ENCODE data around the gene DECR2.

The DECR2 gene

DNA sequence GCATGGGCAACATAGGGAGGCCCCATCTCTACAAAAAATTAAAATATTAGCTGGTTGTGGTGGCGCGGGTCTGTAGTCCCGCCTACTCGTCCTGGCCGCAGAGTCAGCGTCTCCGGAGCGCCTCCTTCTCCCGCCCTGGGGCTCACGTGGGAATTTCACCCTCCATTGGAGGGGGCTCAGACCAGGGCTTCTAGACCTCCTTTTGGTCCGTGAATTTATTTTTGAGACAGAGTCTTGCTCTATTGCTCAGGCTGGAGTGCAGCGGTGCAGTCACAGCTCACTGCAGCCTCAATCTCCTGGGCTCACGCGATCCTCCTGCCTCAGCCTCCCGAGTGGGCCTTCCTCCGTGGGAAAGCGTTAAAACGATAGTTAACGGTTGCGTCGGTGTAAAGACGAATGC lies 5.1 kb upstream of the DECR2 start:
- no peak for TF ChIP-seq ZFX (IDR thresholded peaks at IDR 0.05; ENCODE audit: borderline replicate concordance)
- TF ChIP-seq, protein P1, sequence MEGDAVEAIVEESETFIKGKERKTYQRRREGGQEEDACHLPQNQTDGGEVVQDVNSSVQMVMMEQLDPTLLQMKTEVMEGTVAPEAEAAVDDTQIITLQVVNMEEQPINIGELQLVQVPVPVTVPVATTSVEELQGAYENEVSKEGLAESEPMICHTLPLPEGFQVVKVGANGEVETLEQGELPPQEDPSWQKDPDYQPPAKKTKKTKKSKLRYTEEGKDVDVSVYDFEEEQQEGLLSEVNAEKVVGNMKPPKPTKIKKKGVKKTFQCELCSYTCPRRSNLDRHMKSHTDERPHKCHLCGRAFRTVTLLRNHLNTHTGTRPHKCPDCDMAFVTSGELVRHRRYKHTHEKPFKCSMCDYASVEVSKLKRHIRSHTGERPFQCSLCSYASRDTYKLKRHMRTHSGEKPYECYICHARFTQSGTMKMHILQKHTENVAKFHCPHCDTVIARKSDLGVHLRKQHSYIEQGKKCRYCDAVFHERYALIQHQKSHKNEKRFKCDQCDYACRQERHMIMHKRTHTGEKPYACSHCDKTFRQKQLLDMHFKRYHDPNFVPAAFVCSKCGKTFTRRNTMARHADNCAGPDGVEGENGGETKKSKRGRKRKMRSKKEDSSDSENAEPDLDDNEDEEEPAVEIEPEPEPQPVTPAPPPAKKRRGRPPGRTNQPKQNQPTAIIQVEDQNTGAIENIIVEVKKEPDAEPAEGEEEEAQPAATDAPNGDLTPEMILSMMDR (IDR thresholded peaks at IDR 0.05), result no peak
- H3K27ac ChIP-seq, result peak overlapping the region; percentile 59

DNA sequence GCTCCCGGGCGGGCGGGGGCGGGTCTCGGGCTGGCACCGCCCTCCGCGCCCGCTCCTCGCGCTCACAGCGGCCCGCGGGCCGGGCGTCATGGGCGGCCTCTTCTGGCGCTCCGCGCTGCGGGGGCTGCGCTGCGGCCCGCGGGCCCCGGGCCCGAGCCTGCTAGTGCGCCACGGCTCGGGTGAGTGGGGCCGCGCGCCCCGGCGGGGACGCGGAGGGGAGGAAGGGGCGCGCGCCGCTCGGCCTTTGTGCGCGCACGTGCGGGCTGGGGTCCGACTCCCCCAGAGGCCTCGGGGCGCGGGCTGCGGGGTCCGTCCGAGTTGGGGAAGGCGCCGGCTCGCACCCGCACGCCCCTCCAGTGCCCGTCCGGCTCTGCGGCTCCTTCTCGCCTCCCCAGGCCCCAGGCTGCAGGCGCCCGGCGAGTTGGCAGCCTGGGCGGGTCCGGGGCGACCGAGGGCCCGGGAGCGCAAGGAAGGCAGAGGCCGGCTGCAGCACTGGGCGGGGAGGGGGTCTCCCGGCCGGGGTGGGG lies 4.5 kb upstream of the DECR2 start, which contains the start of gene NME4:
Gene NME4 (plus strand): TSS at position 65 of the 527 bp plus-strand sequence. CDS start 24 bp downstream, at position 89.
- H3K27ac ChIP-seq, result peak within 1 kb of the TSS; percentile 59
- no peak for TF ChIP-seq ZFX (IDR thresholded peaks at IDR 0.05; ENCODE audit: borderline replicate concordance)
- TF ChIP-seq, protein P1 (IDR thresholded peaks at IDR 0.05), result no peak

DNA sequence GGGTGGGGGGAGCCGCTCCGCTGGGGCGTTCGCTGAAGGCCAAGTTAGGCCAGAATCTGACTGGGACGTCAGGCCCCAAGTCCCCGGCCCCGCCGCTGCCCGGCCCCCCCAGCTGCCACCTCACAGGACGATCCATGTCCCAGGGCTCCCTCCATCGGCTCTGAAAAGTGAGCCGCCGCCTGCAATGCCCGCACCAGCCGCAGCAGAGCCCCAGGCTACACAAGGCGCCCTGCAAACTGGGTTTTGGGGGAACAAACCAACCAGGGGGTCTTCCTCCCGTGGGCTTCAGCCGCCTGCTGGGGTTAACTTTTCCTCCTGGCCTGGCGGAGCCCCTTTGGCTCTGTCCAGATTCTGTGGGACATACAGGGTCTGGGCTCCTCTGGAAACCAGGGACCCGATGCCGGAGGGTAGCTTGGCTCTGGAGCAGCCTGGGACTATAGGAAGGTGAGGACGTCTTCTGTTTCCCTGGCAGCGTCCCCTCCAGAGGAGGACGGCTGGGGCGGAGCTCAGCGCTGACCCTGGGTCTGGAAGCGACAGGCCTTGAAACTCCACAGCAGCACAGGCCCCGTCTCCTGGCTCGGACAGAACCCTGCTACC lies 3.9 kb upstream of the DECR2 start:
- TF ChIP-seq, protein P1 (IDR thresholded peaks at IDR 0.05), result 0 out of 2 replicates have a peak, but pooled peaks have one; percentile 10
- no peak for TF ChIP-seq ZFX (IDR thresholded peaks at IDR 0.05; ENCODE audit: borderline replicate concordance)
- peak overlapping the region; percentile 58 for H3K27ac ChIP-seq

DNA sequence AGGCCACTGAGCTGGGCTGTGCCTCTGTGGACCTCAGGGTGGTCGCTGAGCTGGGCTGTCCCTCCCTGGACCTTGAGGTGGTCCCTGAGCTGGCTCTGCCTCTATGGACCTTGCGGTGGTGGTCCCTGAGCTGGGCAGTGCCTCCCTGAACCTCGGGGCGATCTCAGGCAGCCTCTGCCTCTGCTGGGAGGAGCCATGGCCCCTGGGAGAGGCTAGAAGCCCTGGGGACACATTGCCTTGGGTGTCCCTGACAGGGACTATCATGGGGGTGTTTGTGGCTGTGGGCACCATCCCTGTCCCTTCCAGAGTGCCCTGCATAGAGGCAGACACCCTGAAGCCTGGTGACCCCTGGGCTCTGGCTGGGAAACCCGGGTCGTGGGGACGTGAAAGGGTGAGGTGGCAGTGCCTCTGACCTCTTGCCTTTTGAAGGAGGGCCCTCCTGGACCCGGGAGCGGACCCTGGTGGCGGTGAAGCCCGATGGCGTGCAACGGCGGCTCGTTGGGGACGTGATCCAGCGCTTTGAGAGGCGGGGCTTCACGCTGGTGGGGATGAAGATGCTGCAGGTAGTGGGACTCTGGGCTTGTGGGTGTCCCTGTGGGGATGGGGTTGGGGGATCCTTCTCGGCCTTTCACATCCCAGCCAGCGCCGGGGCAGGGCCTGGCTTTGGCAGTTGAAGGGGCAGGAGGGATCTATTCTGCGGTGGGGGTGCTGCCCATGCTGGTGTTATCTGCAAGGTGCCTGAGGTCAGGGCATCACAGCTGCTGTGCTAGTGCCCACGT lies 2.9 kb upstream of the DECR2 start:
- no peak for TF ChIP-seq ZFX (IDR thresholded peaks at IDR 0.05; ENCODE audit: borderline replicate concordance)
- TF ChIP-seq, protein P1 (IDR thresholded peaks at IDR 0.05), result no peak
- peak overlapping the region; percentile 96 for H3K27ac ChIP-seq

- TF ChIP-seq ZFX (IDR thresholded peaks at IDR 0.05; ENCODE audit: borderline replicate concordance), result no peak
- TF ChIP-seq, protein P1 (IDR thresholded peaks at IDR 0.05), result no peak
Observed at GRCh38 chr16:399340-400019, 2.2 kb upstream of the DECR2 start.

DNA sequence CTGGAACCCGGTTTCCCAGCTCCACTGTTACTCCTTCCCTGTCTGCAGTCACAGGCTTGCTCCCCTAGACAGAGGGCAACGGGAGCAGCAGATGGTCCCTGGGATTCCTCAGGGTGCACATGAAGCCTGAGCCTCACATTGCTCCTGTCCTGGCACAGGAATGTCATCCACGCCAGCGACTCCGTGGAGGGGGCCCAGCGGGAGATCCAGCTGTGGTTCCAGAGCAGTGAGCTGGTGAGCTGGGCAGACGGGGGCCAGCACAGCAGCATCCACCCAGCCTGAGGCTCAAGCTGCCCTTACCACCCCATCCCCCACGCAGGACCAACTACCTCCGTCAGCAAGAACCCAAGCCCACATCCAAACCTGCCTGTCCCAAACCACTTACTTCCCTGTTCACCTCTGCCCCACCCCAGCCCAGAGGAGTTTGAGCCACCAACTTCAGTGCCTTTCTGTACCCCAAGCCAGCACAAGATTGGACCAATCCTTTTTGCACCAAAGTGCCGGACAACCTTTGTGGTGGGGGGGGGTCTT lies 1.6 kb upstream of the DECR2 start:
- H3K27ac ChIP-seq, result peak overlapping the region; percentile 96
- TF ChIP-seq, protein P1 (IDR thresholded peaks at IDR 0.05), result no peak
- TF ChIP-seq ZFX (IDR thresholded peaks at IDR 0.05; ENCODE audit: borderline replicate concordance), result no peak

More at GRCh38 chr16:399340-400019, 2.2 kb upstream of the DECR2 start:
- peak overlapping the region; percentile 96; the same call in 1 of the 2 replicates for H3K27ac ChIP-seq
